ENCODE data around the gene CRTC1. TPM values are rescaled to one million over a fixed set of nuclear protein-coding genes. Genes with fewer than 3 reads are reported as not detected.

CRTC1 gene
- total and polyA plus RNA-seq, 9 of the 15 experiments (the other 6 are each of a cell fraction or from before 2014, with no cell fraction given), result 0.25 to 3.8 (median 1.2) TPM; not detected in 2

- TF ChIP-seq ZNF583 (CRISPR knock-in tag; IDR thresholded peaks at IDR 0.05) (no peak), ASH1L (IDR thresholded peaks at IDR 0.05; ENCODE audit: borderline replicate concordance, low read depth, partially characterized antibody) (no peak), ELF4 (CRISPR knock-in tag; IDR thresholded peaks at IDR 0.05) (0 out of 2 replicates have a peak, but pooled peaks have one; percentile 54), MLLT1 (IDR thresholded peaks at IDR 0.05) (0 out of 4 replicates have a peak, but pooled peaks of 1 of the 2 experiments have one; percentile 37), ZNF140 (CRISPR knock-in tag; IDR thresholded peaks at IDR 0.05) (no peak), PKNOX1 (IDR thresholded peaks at IDR 0.05) (0 out of 2 replicates have a peak, but pooled peaks have one; percentile 9), DPF2 (IDR thresholded peaks at IDR 0.05) (0 out of 2 replicates have a peak, but pooled peaks have one; percentile 45), EGR1 (conservative IDR thresholded peaks at IDR 0.05) (peak; percentile 50; the same call in 1 of the 2 replicates)
These were observed 36.1 kb upstream of the CRTC1 start (continued) for GRCh38 chr19:18647371-18647767.

- no peak overlapping the region for H2AFZ ChIP-seq (ENCODE audit: low read depth, low read length)
- peaks cover 5% of the 10 kb centered on the region; the same call in 2 of the 3 replicates for H3K79me2 ChIP-seq (ENCODE audit: control insufficient read depth, insufficient read depth, low read length)
- 88% methylated on average over 8 of the region's 10 CpGs for WGBS (ENCODE audit: insufficient coverage, low coverage, missing lambda C conversion rate)
- no peak overlapping the region for H3K27ac ChIP-seq (ENCODE audit: extremely low read depth, low read depth, low read length)
- H3K9me1 ChIP-seq (ENCODE audit: control insufficient read depth, insufficient read depth, low read length), result peaks cover 6% of the 10 kb centered on the region
- peaks cover 45% of the 10 kb centered on the region for H4K20me1 ChIP-seq (replicated peaks; ENCODE audit: control insufficient read depth, insufficient read depth, low read length)
- peaks cover 2% of the 10 kb centered on the region; the same call in 1 of the 3 replicates for H3K36me3 ChIP-seq (ENCODE audit: control insufficient read depth, insufficient read depth, low read length)
- TF ChIP-seq THRA (IDR thresholded peaks at IDR 0.05), result no peak
- TF ChIP-seq RUNX1 (IDR thresholded peaks at IDR 0.05; ENCODE audit: low read depth), result no peak
- TF ChIP-seq ZBTB17 (CRISPR knock-in tag; IDR thresholded peaks at IDR 0.05), result no peak
- no peak for TF ChIP-seq PHTF2 (CRISPR knock-in tag; IDR thresholded peaks at IDR 0.05)
- TF ChIP-seq NFIX (CRISPR knock-in tag; IDR thresholded peaks at IDR 0.05; ENCODE audit: low read depth), result no peak
- no peak for TF ChIP-seq ZNF41 (CRISPR knock-in tag; conservative IDR thresholded peaks at IDR 0.05)
- TF ChIP-seq ZFP30 (CRISPR knock-in tag; IDR thresholded peaks at IDR 0.05; ENCODE audit: borderline replicate concordance), result no peak
- no peak for TF ChIP-seq FOXA3 (CRISPR knock-in tag; conservative IDR thresholded peaks at IDR 0.05 in 1 of 2, IDR thresholded peaks at IDR 0.05 in 1 of 2)
- TF ChIP-seq FOXK2 (conservative IDR thresholded peaks at IDR 0.05 in 1 of 2, IDR thresholded peaks at IDR 0.05 in 1 of 2; ENCODE audit: low read depth in 2 of 2), result no peak
- no peaks in the 10 kb centered on the region for H3K9me3 ChIP-seq (replicated peaks; ENCODE audit: control insufficient read depth, insufficient read depth, low read depth, low read length)
- no peak overlapping the region for H3K4me2 ChIP-seq (ENCODE audit: insufficient read depth, low read length)
- peak overlapping the region in 1 of 2 experiments; percentile 24; a peak in 1 of 4 replicates for H3K9ac ChIP-seq (ENCODE audit: insufficient read depth in 1 of 2, low read depth in 2 of 2, low read length in 2 of 2)
- peaks cover 6 to 52% of the 10 kb centered on the region in 2 experiments; a peak in 3 of 5 replicates for H3K4me1 ChIP-seq (replicated peaks in 1 of 2; ENCODE audit: control insufficient read depth in 2 of 2, insufficient read depth in 2 of 2, low read length in 2 of 2)
- in situ Hi-C loops (cut with MboI), result no loop called here
- ChIA-PET CTCF (ENCODE audit: low intra/inter-chr PET ratio) (no interaction called here), POLR2A (interaction anchor here (0.6 to 1.2 kb wide), 3 partner anchors 10 to 104 kb away, joined by 3 to 4 read pairs (median 3); no protein-coding TSS in a partner anchor)
- no TSS peak for BruUV-seq (replicated peaks)
- DNase-seq (ENCODE audit: extremely low read depth in 1 of 4, low spot score in 3 of 4) (no peak), FAIRE-seq (no peak), ATAC-seq (no peak)
- H3K4me3 ChIP-seq, result no peak overlapping the region
- intact Hi-C loops (cut with micrococcal nuclease), result no loop called here
- no peaks in the 10 kb centered on the region for H3K27me3 ChIP-seq (ENCODE audit: control insufficient read depth in 2 of 2, insufficient read depth in 2 of 2, low read length in 2 of 2)
These were observed 35.7 kb upstream of the CRTC1 start for GRCh38 chr19:18647807-18648206.

Data from K562 (cell line).